ENCODE results near the gene DAND5.
A peak's percentile ranks its signal among the peaks of the same experiment; 100 is the strongest.

The DAND5 gene

GRCh38 chr19:12933287-12934072 is 35.9 kb upstream of the DAND5 start, which contains the start of gene FARSA:
Gene FARSA (minus strand): TSS chr19:12933711. CDS start chr19:12933696, 15 bp downstream.
- TF ChIP-seq CTCF (IDR thresholded peaks at IDR 0.05): no peak
- TF ChIP-seq ZFX (IDR thresholded peaks at IDR 0.05; ENCODE audit: borderline replicate concordance): no peak
- peak within 1 kb of the TSS; percentile 78 for H3K27ac ChIP-seq

GRCh38 chr19:12935071-12935470 is 34.3 kb upstream of the DAND5 start:
- TF ChIP-seq ZFX (IDR thresholded peaks at IDR 0.05; ENCODE audit: borderline replicate concordance) (no peak), CTCF (IDR thresholded peaks at IDR 0.05) (no peak)
- H3K27ac ChIP-seq: no peak overlapping the region

- H3K27ac ChIP-seq: no peak overlapping the region
- TF ChIP-seq ZFX (IDR thresholded peaks at IDR 0.05; ENCODE audit: borderline replicate concordance) (no peak), CTCF (IDR thresholded peaks at IDR 0.05) (no peak)
These were observed 32.8 kb upstream of the DAND5 start for GRCh38 chr19:12936582-12936981.

GRCh38 chr19:12937093-12937926 is 32.1 kb upstream of the DAND5 start:
- TF ChIP-seq CTCF (IDR thresholded peaks at IDR 0.05): no peak
- no peak for TF ChIP-seq ZFX (IDR thresholded peaks at IDR 0.05; ENCODE audit: borderline replicate concordance)
- H3K27ac ChIP-seq: peak overlapping the region; percentile 93

GRCh38 chr19:12937927-12938778 is 31.2 kb upstream of the DAND5 start, which contains the start of gene CALR:
Gene CALR (plus strand): TSS chr19:12938609. CDS start chr19:12938680, 71 bp downstream.
- H3K27ac ChIP-seq: peak within 1 kb of the TSS; percentile 93
- no peak for TF ChIP-seq ZFX (IDR thresholded peaks at IDR 0.05; ENCODE audit: borderline replicate concordance)
- no peak for TF ChIP-seq CTCF (IDR thresholded peaks at IDR 0.05)

- TF ChIP-seq ZFX (IDR thresholded peaks at IDR 0.05; ENCODE audit: borderline replicate concordance) (no peak), CTCF (IDR thresholded peaks at IDR 0.05) (no peak)
- H3K27ac ChIP-seq: peak overlapping the region; percentile 93
These were observed 30.4 kb upstream of the DAND5 start for GRCh38 chr19:12938779-12939601.
